Measurements from ENCODE around the gene NAGLU. TPM values are rescaled to one million over a fixed set of nuclear protein-coding genes. Genes with fewer than 3 reads are reported as not detected.
A peak's percentile ranks its signal among the peaks of the same experiment; 100 is the strongest.

NAGLU gene
- total RNA-seq, 2 experiments from 2014 or later = 19.3 to 20.5 TPM

GRCh38 chr17:42521666-42522262, 14.3 kb upstream of the NAGLU start:
- no peak for DNase-seq
- POLR2A ChIA-PET = no interaction called here
- Mint-ChIP-seq H3K27me3 (ENCODE audit: low read depth) (peaks cover 8% of the 10 kb centered on the region), H3K27ac (no peak overlapping the region), H3K9me3 (ENCODE audit: insufficient read depth) (no peaks in the 10 kb centered on the region), H3K36me3 (ENCODE audit: low read depth) (no peaks in the 10 kb centered on the region), H3K4me3 (no peak overlapping the region), H3K4me1 (ENCODE audit: low read depth) (peaks cover 9% of the 10 kb centered on the region)
- ATAC-seq = no peak
- CTCF ChIA-PET = interaction anchor here (4.3 kb wide), 1 partner anchor 9 kb away, joined by 31 read pairs; no protein-coding TSS in a partner anchor

GRCh38 chr17:42522263-42522790, 13.7 kb upstream of the NAGLU start:
- H3K4me1 Mint-ChIP-seq (ENCODE audit: low read depth) = peaks cover 11% of the 10 kb centered on the region
- no peak overlapping the region for H3K27ac Mint-ChIP-seq
- no peak overlapping the region for H3K4me3 Mint-ChIP-seq
- ChIA-PET POLR2A (no interaction called here), CTCF (no interaction called here)
- H3K36me3 Mint-ChIP-seq (ENCODE audit: low read depth) = no peaks in the 10 kb centered on the region
- H3K27me3 Mint-ChIP-seq (ENCODE audit: low read depth) = peaks cover 8% of the 10 kb centered on the region
- ATAC-seq (no peak), DNase-seq (no peak)
- H3K9me3 Mint-ChIP-seq (ENCODE audit: insufficient read depth) = no peaks in the 10 kb centered on the region

GRCh38 chr17:42522798-42523278, 13.2 kb upstream of the NAGLU start:
- H3K4me3 Mint-ChIP-seq = no peak overlapping the region
- H3K27ac Mint-ChIP-seq = no peak overlapping the region
- no peaks in the 10 kb centered on the region for H3K9me3 Mint-ChIP-seq (ENCODE audit: insufficient read depth)
- H3K27me3 Mint-ChIP-seq (ENCODE audit: low read depth) = peaks cover 8% of the 10 kb centered on the region
- POLR2A ChIA-PET = no interaction called here
- ATAC-seq (no peak), DNase-seq (no peak)
- peaks cover 8% of the 10 kb centered on the region for H3K4me1 Mint-ChIP-seq (ENCODE audit: low read depth)
- CTCF ChIA-PET = no interaction called here
- no peaks in the 10 kb centered on the region for H3K36me3 Mint-ChIP-seq (ENCODE audit: low read depth)

GRCh38 chr17:42525221-42525620, 10.8 kb upstream of the NAGLU start:
- CTCF ChIA-PET = interaction anchor here (0.7 to 1.3 kb wide), 3 partner anchors 122 to 305 kb away, joined by 3 read pairs; no protein-coding TSS in a partner anchor
- Mint-ChIP-seq H3K4me3 (no peak overlapping the region), H3K27me3 (ENCODE audit: low read depth) (peaks cover 5% of the 10 kb centered on the region), H3K4me1 (ENCODE audit: low read depth) (peaks cover 25% of the 10 kb centered on the region), H3K36me3 (ENCODE audit: low read depth) (no peaks in the 10 kb centered on the region), H3K9me3 (ENCODE audit: insufficient read depth) (no peaks in the 10 kb centered on the region), H3K27ac (no peak overlapping the region)
- no peak for DNase-seq
- ATAC-seq = no peak
- POLR2A ChIA-PET = no interaction called here

GRCh38 chr17:42526031-42526444, 10.0 kb upstream of the NAGLU start:
- no peak for DNase-seq
- H3K4me1 Mint-ChIP-seq (ENCODE audit: low read depth) = peaks cover 33% of the 10 kb centered on the region
- peaks cover 1% of the 10 kb centered on the region for H3K27me3 Mint-ChIP-seq (ENCODE audit: low read depth)
- H3K36me3 Mint-ChIP-seq (ENCODE audit: low read depth) = no peaks in the 10 kb centered on the region
- ChIA-PET CTCF (interaction anchor here (1.8 to 2.1 kb wide), 2 partner anchors 98 to 119 kb away, joined by 12 to 19 read pairs; no protein-coding TSS in a partner anchor), POLR2A (no interaction called here)
- H3K4me3 Mint-ChIP-seq = no peak overlapping the region
- no peaks in the 10 kb centered on the region for H3K9me3 Mint-ChIP-seq (ENCODE audit: insufficient read depth)
- no peak overlapping the region for H3K27ac Mint-ChIP-seq
- ATAC-seq = no peak

GRCh38 chr17:42527932-42528331, 8.1 kb upstream of the NAGLU start:
- Mint-ChIP-seq H3K27me3 (ENCODE audit: low read depth) (no peaks in the 10 kb centered on the region), H3K4me3 (no peak overlapping the region), H3K27ac (no peak overlapping the region), H3K9me3 (ENCODE audit: insufficient read depth) (no peaks in the 10 kb centered on the region), H3K36me3 (ENCODE audit: low read depth) (no peaks in the 10 kb centered on the region), H3K4me1 (ENCODE audit: low read depth) (peaks cover 44% of the 10 kb centered on the region)
- ChIA-PET CTCF (interaction anchor here (0.6 to 2.1 kb wide), 41 partner anchors 8 to 394 kb away, joined by 3 to 25 read pairs (median 5); partner anchors contain the start of genes CAVIN1, NAGLU and PSMC3IP), POLR2A (interaction anchor here (0.6 to 0.7 kb wide), 3 partner anchors 139 to 333 kb away, joined by 3 to 4 read pairs (median 3); partner anchors contain the start of genes GHDC and STAT3)
- DNase-seq (no peak), ATAC-seq (no peak)

GRCh38 chr17:42529061-42529460, 7.0 kb upstream of the NAGLU start:
- CTCF ChIA-PET = interaction anchor here (1.1 to 2.8 kb wide), 3 partner anchors 49 to 217 kb away, joined by 3 to 15 read pairs (median 9); partner anchors contain the start of gene PSMC3IP
- no peak for ATAC-seq
- H3K36me3 Mint-ChIP-seq (ENCODE audit: low read depth) = no peaks in the 10 kb centered on the region
- POLR2A ChIA-PET = no interaction called here
- H3K9me3 Mint-ChIP-seq (ENCODE audit: insufficient read depth) = no peaks in the 10 kb centered on the region
- peaks cover 7% of the 10 kb centered on the region for H3K27me3 Mint-ChIP-seq (ENCODE audit: low read depth)
- peaks cover 48% of the 10 kb centered on the region for H3K4me1 Mint-ChIP-seq (ENCODE audit: low read depth)
- H3K27ac Mint-ChIP-seq = no peak overlapping the region
- no peak overlapping the region for H3K4me3 Mint-ChIP-seq
- DNase-seq = no peak

- H3K27ac Mint-ChIP-seq = peak overlapping the region; percentile 74
Measured at GRCh38 chr17:42530952-42531454, 5.0 kb upstream of the NAGLU start.

GRCh38 chr17:42531455-42532354, 4.3 kb upstream of the NAGLU start:
- H3K4me1 Mint-ChIP-seq (ENCODE audit: low read depth) = peaks cover 55% of the 10 kb centered on the region
- no peaks in the 10 kb centered on the region for H3K9me3 Mint-ChIP-seq (ENCODE audit: insufficient read depth)
- peak overlapping the region; percentile 74 for H3K4me3 Mint-ChIP-seq
- peak; percentile 63 for DNase-seq
- no peaks in the 10 kb centered on the region for H3K36me3 Mint-ChIP-seq (ENCODE audit: low read depth)
- ChIA-PET CTCF (interaction anchor here (1.1 to 3.2 kb wide), 5 partner anchors 10 to 126 kb away, joined by 3 to 31 read pairs (median 15); partner anchors contain the start of gene PSMC3IP), POLR2A (interaction anchor here (0.6 kb wide), 1 partner anchor 216 kb away, joined by 3 read pairs; no protein-coding TSS in a partner anchor)
- peak overlapping the region; percentile 74 for H3K27ac Mint-ChIP-seq
- ATAC-seq = peak; percentile 34
- H3K27me3 Mint-ChIP-seq (ENCODE audit: low read depth) = peaks cover 7% of the 10 kb centered on the region

More at GRCh38 chr17:42530952-42531454, 5.0 kb upstream of the NAGLU start:
- no peak for ATAC-seq
- Mint-ChIP-seq H3K4me1 (ENCODE audit: low read depth) (peaks cover 54% of the 10 kb centered on the region), H3K27me3 (ENCODE audit: low read depth) (peaks cover 7% of the 10 kb centered on the region), H3K9me3 (ENCODE audit: insufficient read depth) (no peaks in the 10 kb centered on the region), H3K36me3 (ENCODE audit: low read depth) (no peaks in the 10 kb centered on the region), H3K4me3 (peak overlapping the region; percentile 41)
- no peak for DNase-seq
- ChIA-PET POLR2A (interaction anchor here (0.6 to 1.1 kb wide), 3 partner anchors 36 to 142 kb away, joined by 3 to 5 read pairs (median 4); partner anchors contain the start of genes MLX and STAT3), CTCF (interaction anchor here (0.6 to 3.2 kb wide), 9 partner anchors 7 to 128 kb away, joined by 3 to 31 read pairs (median 6); partner anchors contain the start of gene PSMC3IP)

- POLR2A ChIA-PET = interaction anchor here (1.3 to 2.0 kb wide), 4 partner anchors 9 to 269 kb away, joined by 3 to 8 read pairs (median 4); no protein-coding TSS in a partner anchor
- H3K4me1 Mint-ChIP-seq (ENCODE audit: low read depth) = peaks cover 60% of the 10 kb centered on the region
- H3K27me3 Mint-ChIP-seq (ENCODE audit: low read depth) = peaks cover 7% of the 10 kb centered on the region
- peak overlapping the region; percentile 86 for H3K27ac Mint-ChIP-seq
- no peak for DNase-seq
- no peak for ATAC-seq
- H3K36me3 Mint-ChIP-seq (ENCODE audit: low read depth) = peaks cover 13% of the 10 kb centered on the region
- H3K4me3 Mint-ChIP-seq = peak overlapping the region; percentile 80
- H3K9me3 Mint-ChIP-seq (ENCODE audit: insufficient read depth) = no peaks in the 10 kb centered on the region
- CTCF ChIA-PET = interaction anchor here (0.7 to 3.9 kb wide), 13 partner anchors 8 to 345 kb away, joined by 3 to 23 read pairs (median 3); partner anchors contain the start of gene PSMC3IP
Measured at GRCh38 chr17:42535155-42536047, 640 bp upstream of the NAGLU start.

Data from activated CD8-positive, alpha-beta T cell treated with anti-CD3 and anti-CD28 coated beads, Interleukin-2, amount 10 ng/mL, durations not matched to agents 7 days and 5 days (primary cell).